ENCODE data around the gene KLF6.

DNA sequence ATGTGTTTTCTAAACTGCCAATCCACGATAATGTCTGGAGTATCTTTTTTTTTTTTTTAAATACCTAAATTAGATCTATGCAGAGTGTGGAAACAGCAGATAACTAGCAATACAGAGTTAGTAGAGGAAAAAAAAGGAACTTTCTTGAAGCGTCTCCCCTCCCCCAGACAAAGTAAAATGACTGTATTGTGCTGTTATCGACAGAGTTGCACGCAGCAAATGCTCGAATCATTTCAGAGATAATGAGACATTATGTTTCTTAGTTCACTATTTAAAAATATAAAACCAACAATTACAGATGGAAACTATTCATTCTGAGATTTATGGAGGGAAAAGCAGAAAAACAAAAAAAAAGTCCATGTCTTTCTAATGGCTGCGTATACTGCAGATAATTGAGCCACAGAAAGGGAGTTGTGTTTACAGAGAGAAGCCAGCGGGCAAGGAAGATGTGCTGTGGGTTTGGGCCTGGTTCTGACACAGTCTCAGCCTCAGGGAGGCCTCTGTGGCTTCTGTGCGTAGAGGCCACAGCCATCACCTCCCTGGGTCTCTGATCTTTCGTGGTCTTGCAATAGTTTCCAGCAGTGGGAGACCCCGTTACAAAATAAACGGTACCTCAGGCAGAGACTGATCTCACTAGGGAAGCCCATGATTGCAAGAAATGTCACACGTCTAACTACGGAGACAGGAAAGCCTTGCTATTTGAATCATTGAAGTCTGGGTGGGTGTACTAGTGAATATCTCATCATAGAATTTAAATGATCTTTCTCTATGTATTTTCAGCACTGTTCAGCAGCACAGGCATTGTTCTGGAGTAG lies 19.1 kb upstream of the KLF6 start:
- TF ChIP-seq, protein P1, sequence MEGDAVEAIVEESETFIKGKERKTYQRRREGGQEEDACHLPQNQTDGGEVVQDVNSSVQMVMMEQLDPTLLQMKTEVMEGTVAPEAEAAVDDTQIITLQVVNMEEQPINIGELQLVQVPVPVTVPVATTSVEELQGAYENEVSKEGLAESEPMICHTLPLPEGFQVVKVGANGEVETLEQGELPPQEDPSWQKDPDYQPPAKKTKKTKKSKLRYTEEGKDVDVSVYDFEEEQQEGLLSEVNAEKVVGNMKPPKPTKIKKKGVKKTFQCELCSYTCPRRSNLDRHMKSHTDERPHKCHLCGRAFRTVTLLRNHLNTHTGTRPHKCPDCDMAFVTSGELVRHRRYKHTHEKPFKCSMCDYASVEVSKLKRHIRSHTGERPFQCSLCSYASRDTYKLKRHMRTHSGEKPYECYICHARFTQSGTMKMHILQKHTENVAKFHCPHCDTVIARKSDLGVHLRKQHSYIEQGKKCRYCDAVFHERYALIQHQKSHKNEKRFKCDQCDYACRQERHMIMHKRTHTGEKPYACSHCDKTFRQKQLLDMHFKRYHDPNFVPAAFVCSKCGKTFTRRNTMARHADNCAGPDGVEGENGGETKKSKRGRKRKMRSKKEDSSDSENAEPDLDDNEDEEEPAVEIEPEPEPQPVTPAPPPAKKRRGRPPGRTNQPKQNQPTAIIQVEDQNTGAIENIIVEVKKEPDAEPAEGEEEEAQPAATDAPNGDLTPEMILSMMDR (IDR thresholded peaks at IDR 0.05; ENCODE audit: low read length), result no peak
- no peak for TF ChIP-seq EZH2 (IDR thresholded peaks at IDR 0.05; ENCODE audit: borderline replicate concordance, low read length)

Data from OCI-LY1 (cell line).